ENCODE results near the gene TCERG1L. TPM values are rescaled to one million over a fixed set of nuclear protein-coding genes. Genes with fewer than 3 reads are reported as not detected.
"Not testable (repeated sequence)": the region's sequence is repeated elsewhere in the genome, so short reads cannot be mapped to it uniquely, and the experiment has no call there.

Gene TCERG1L
- total and polyA plus RNA-seq, 11 donors: 0.11 to 0.25 TPM; not detected in 9

DNA sequence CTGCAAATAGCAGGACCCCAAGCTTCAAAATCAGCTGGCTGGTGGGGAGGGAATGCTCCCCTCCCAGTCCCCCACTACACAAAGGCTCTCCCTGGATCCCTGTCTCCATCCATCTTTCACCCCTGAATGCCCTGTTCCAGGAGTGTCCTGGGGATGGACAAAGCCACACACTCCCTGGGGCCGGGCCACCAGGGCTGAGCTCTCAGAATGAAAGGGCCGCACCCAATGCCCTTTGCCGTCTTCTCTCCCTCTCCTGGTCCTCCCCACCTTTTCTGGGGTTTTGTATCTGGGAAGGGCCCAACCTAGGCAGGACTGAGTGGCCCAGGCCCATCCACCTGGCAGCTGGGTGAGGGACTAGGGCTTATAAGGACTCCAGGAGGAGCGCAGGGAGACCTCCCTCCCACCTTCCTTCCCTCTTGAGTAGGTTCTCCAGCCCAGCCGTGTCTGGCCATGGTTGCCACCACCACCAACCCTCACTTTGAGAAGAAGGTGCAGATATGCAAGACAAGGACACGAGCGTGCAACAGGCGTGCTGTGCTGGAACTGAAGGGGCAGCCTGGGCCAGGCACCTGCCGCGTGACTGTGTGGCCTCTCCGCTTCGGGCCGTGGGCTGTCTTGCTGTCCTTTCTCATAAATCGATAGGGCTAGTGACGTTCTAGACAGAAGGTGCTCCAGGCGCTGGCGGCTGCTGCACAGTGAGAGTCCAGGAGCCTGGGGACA is 157.1 kb downstream of the TCERG1L start:
- DNase-seq (peak in 1 of 5 donors; percentile 42), ATAC-seq (no peak)
- 83 to 97% (median 85%) methylated on average over 17 of the region's 17 CpGs for WGBS, 4 donors
- H3K27me3 ChIP-seq: peaks cover 0 to 41% (median 6%) of the 10 kb centered on the region in 9 donors
- peaks cover 0 to 17% (median 0%) of the 10 kb centered on the region in 12 donors for H3K9me3 ChIP-seq
- intact Hi-C loops (cut with DNase I): no loop called here
- no peak overlapping the region for H3K27ac ChIP-seq
- no peaks in the 10 kb centered on the region for H3K36me3 ChIP-seq
- H3K4me1 ChIP-seq: no peaks in the 10 kb centered on the region
- no peak for TF ChIP-seq POLR2A (IDR thresholded peaks at IDR 0.05)
- TF ChIP-seq, protein P1, sequence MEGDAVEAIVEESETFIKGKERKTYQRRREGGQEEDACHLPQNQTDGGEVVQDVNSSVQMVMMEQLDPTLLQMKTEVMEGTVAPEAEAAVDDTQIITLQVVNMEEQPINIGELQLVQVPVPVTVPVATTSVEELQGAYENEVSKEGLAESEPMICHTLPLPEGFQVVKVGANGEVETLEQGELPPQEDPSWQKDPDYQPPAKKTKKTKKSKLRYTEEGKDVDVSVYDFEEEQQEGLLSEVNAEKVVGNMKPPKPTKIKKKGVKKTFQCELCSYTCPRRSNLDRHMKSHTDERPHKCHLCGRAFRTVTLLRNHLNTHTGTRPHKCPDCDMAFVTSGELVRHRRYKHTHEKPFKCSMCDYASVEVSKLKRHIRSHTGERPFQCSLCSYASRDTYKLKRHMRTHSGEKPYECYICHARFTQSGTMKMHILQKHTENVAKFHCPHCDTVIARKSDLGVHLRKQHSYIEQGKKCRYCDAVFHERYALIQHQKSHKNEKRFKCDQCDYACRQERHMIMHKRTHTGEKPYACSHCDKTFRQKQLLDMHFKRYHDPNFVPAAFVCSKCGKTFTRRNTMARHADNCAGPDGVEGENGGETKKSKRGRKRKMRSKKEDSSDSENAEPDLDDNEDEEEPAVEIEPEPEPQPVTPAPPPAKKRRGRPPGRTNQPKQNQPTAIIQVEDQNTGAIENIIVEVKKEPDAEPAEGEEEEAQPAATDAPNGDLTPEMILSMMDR (IDR thresholded peaks at IDR 0.05): no peak
- no peak overlapping the region for H3K4me3 ChIP-seq

DNA sequence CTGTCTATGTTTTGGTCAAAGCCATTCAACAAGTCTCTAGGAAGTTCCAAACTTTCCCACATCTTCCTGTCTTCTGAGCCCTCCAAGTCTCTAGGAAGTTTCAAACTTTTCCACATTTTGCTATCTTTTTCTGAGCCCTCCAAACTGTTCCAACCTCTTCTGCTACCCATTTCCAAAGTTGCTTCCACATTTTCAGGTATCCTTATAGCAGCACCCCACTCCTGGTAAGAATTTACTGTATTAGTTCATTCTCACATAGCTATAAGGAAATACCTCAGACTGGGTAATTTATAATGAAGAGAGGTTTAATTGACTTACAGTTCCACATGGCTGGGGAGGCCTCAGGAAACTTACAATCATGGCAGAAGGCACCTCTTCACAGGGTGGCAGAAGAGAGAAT is 159.1 kb downstream of the TCERG1L start:
- intact Hi-C loops (cut with DNase I); H3K27ac ChIP-seq; H3K4me3 ChIP-seq; DNase-seq; H3K4me1 ChIP-seq; ATAC-seq; H3K36me3 ChIP-seq: not testable (repeated sequence)
- Histone ChIP-seq H3K27me3 (peaks cover 0 to 32% (median 6%) of the 10 kb centered on the region in 9 donors), H3K9me3 (peaks cover 0 to 17% (median 0%) of the 10 kb centered on the region in 12 donors)

DNA sequence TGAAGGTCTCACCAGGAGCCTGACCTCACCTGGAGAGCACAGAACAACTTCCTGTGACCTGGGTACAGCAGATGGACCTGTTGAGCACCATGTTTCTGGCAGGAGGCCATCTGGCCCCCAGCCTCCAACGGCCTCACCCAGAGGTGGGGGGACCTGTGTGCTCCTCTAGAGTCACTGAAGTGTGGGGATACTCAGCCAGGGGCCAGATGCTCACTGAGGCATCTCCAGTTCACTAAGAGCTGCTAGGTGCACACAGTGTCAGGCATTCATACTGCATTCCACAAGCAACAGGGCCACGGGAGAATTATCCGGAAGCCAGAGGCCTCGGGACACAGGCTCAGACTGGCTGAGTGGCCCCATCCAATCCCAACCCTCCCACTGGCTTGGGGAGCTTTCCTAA is 161.4 kb downstream of the TCERG1L start:
- Histone ChIP-seq H3K4me1 (no peaks in the 10 kb centered on the region), H3K9me3 (peaks cover 0 to 17% (median 0%) of the 10 kb centered on the region in 12 donors), H3K36me3 (no peaks in the 10 kb centered on the region), H3K27me3 (peaks cover 0 to 42% (median 0%) of the 10 kb centered on the region in 9 donors), H3K4me3 (no peak overlapping the region), H3K27ac (no peak overlapping the region)
- no peak for DNase-seq
- WGBS, 4 donors: 54 to 92% (median 64%) methylated on average over 4 of the region's 4 CpGs
- ATAC-seq: no peak
- TF ChIP-seq, protein P1 (IDR thresholded peaks at IDR 0.05): no peak
- TF ChIP-seq POLR2A (IDR thresholded peaks at IDR 0.05): no peak
- intact Hi-C loops (cut with DNase I): no loop called here

DNA sequence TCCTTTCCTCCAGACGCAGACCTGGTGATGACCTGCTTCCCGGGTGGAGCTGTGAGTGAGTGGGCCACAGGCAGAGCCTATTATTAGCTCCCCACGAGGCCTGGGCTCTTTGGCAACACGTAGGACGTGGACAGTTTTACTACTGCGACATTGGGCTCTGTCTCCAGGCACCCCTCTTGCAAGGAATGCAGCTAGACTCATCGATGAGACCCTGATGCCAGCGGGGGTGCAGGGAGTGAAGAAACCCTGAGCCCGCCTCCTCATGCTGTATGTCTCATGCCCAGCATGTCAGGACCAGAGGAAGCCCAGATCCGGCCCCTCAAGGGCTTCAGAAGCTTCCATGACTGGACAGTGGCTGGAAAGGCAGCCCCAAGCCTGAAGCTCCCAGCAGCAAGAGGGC is 161.9 kb downstream of the TCERG1L start:
- Histone ChIP-seq H3K4me1 (no peaks in the 10 kb centered on the region), H3K9me3 (peaks cover 0 to 17% (median 0%) of the 10 kb centered on the region in 12 donors), H3K27ac (no peak overlapping the region), H3K27me3 (peaks cover 0 to 43% (median 0%) of the 10 kb centered on the region in 9 donors), H3K4me3 (no peak overlapping the region), H3K36me3 (no peaks in the 10 kb centered on the region)
- 71 to 89% (median 74%) methylated on average over 6 to 10 of the region's 10 CpGs for WGBS, 4 donors
- intact Hi-C loops (cut with DNase I): no loop called here
- DNase-seq (no peak), ATAC-seq (no peak)
- TF ChIP-seq, protein P1 (IDR thresholded peaks at IDR 0.05): no peak
- TF ChIP-seq POLR2A (IDR thresholded peaks at IDR 0.05): no peak
